ENCODE measurements around the gene ANKS1A.

ANKS1A gene

GRCh38 chr6:34974249-34974642, 85.2 kb downstream of the ANKS1A start:
- Mint-ChIP-seq H3K9me3 (no peaks in the 10 kb centered on the region), H3K27ac (no peak overlapping the region), H3K27me3 (ENCODE audit: low read depth, poor library complexity) (no peaks in the 10 kb centered on the region), H3K4me1 (no peaks in the 10 kb centered on the region), H3K4me3 (no peak overlapping the region), H3K36me3 (ENCODE audit: low read depth) (peaks cover 11% of the 10 kb centered on the region)
- TF ChIP-seq CTCF (IDR thresholded peaks at IDR 0.05), result no peak
- no peak for DNase-seq

GRCh38 chr6:34976239-34976638, 87.2 kb downstream of the ANKS1A start:
- Mint-ChIP-seq H3K4me1 (peaks cover 5% of the 10 kb centered on the region), H3K27me3 (ENCODE audit: low read depth, poor library complexity) (no peaks in the 10 kb centered on the region), H3K27ac (no peak overlapping the region), H3K9me3 (no peaks in the 10 kb centered on the region), H3K4me3 (no peak overlapping the region), H3K36me3 (ENCODE audit: low read depth) (no peaks in the 10 kb centered on the region)
- DNase-seq, result no peak
- TF ChIP-seq CTCF (IDR thresholded peaks at IDR 0.05), result no peak

GRCh38 chr6:34979218-34979617, 90.2 kb downstream of the ANKS1A start:
- Mint-ChIP-seq H3K4me3 (no peak overlapping the region), H3K36me3 (ENCODE audit: low read depth) (peaks cover 13% of the 10 kb centered on the region), H3K9me3 (no peaks in the 10 kb centered on the region), H3K27ac (no peak overlapping the region), H3K4me1 (peaks cover 14% of the 10 kb centered on the region), H3K27me3 (ENCODE audit: low read depth, poor library complexity) (no peaks in the 10 kb centered on the region)
- no peak for DNase-seq
- TF ChIP-seq CTCF (IDR thresholded peaks at IDR 0.05), result no peak

- H3K27me3 Mint-ChIP-seq (ENCODE audit: low read depth, poor library complexity), result no peaks in the 10 kb centered on the region
- H3K9me3 Mint-ChIP-seq, result no peaks in the 10 kb centered on the region
- H3K4me3 Mint-ChIP-seq, result no peak overlapping the region
Observed at GRCh38 chr6:34979994-34980393, 90.9 kb downstream of the ANKS1A start.

GRCh38 chr6:34981366-34981765, 92.3 kb downstream of the ANKS1A start:
- Mint-ChIP-seq H3K27ac (no peak overlapping the region), H3K36me3 (ENCODE audit: low read depth) (peaks cover 13% of the 10 kb centered on the region), H3K4me3 (no peak overlapping the region), H3K9me3 (no peaks in the 10 kb centered on the region), H3K27me3 (ENCODE audit: low read depth, poor library complexity) (no peaks in the 10 kb centered on the region), H3K4me1 (peaks cover 14% of the 10 kb centered on the region)
- DNase-seq, result no peak
- TF ChIP-seq CTCF (IDR thresholded peaks at IDR 0.05), result no peak

More at GRCh38 chr6:34979994-34980393, 90.9 kb downstream of the ANKS1A start:
- H3K4me1 Mint-ChIP-seq, result peaks cover 14% of the 10 kb centered on the region
- peaks cover 13% of the 10 kb centered on the region for H3K36me3 Mint-ChIP-seq (ENCODE audit: low read depth)
- no peak for TF ChIP-seq CTCF (IDR thresholded peaks at IDR 0.05)
- no peak overlapping the region for H3K27ac Mint-ChIP-seq
- DNase-seq, result no peak

GRCh38 chr6:34981951-34982350, 92.9 kb downstream of the ANKS1A start:
- H3K4me1 Mint-ChIP-seq, result peaks cover 16% of the 10 kb centered on the region
- H3K27me3 Mint-ChIP-seq (ENCODE audit: low read depth, poor library complexity), result no peaks in the 10 kb centered on the region
- TF ChIP-seq CTCF (IDR thresholded peaks at IDR 0.05), result no peak
- H3K4me3 Mint-ChIP-seq, result no peak overlapping the region
- H3K9me3 Mint-ChIP-seq, result no peaks in the 10 kb centered on the region
- peaks cover 13% of the 10 kb centered on the region for H3K36me3 Mint-ChIP-seq (ENCODE audit: low read depth)
- no peak overlapping the region for H3K27ac Mint-ChIP-seq
- DNase-seq, result no peak
